ENCODE measurements around the gene ITGB3BP.
"Not testable (repeated sequence)": the region's sequence is repeated elsewhere in the genome, so short reads cannot be mapped to it uniquely, and the experiment has no call there.

The ITGB3BP gene

DNA sequence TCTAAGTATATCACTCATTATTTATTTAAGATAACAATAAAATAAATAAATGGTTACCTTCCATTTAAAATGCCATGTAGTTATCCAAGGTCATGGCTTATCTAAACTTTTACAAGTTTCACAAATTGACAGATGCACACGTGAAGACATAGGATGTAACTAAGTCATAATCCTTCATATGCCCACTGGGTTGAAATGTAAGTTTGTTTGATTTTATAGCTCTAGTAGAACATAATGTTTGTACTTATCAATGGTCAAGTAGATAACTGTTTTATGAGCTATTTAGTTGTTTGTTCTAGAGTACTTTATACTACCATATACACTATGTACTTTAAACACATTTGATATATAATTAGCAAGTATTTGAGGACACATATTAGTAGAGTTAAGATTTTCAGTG is 43.0 kb downstream of the ITGB3BP start:
- Histone ChIP-seq H3K27me3 (ENCODE audit: low read depth, low read length) (no peaks in the 10 kb centered on the region), H3K4me1 (ENCODE audit: low read length) (no peaks in the 10 kb centered on the region), H3K79me2 (ENCODE audit: low read length) (no peaks in the 10 kb centered on the region), H3K4me3 (ENCODE audit: low read length) (no peak overlapping the region), H3K27ac (ENCODE audit: low read length) (no peak overlapping the region), H4K20me1 (ENCODE audit: insufficient read depth, low read length) (no peaks in the 10 kb centered on the region), H3K4me2 (ENCODE audit: low read length) (no peak overlapping the region), H3K9ac (ENCODE audit: low read length) (no peak overlapping the region), H2AFZ (ENCODE audit: low read depth, low read length) (no peak overlapping the region), H3K9me3 (ENCODE audit: insufficient read depth, low read length) (no peaks in the 10 kb centered on the region), H3K36me3 (replicated peaks; ENCODE audit: low read depth, low read length) (no peaks in the 10 kb centered on the region)
- TF ChIP-seq, protein P1, sequence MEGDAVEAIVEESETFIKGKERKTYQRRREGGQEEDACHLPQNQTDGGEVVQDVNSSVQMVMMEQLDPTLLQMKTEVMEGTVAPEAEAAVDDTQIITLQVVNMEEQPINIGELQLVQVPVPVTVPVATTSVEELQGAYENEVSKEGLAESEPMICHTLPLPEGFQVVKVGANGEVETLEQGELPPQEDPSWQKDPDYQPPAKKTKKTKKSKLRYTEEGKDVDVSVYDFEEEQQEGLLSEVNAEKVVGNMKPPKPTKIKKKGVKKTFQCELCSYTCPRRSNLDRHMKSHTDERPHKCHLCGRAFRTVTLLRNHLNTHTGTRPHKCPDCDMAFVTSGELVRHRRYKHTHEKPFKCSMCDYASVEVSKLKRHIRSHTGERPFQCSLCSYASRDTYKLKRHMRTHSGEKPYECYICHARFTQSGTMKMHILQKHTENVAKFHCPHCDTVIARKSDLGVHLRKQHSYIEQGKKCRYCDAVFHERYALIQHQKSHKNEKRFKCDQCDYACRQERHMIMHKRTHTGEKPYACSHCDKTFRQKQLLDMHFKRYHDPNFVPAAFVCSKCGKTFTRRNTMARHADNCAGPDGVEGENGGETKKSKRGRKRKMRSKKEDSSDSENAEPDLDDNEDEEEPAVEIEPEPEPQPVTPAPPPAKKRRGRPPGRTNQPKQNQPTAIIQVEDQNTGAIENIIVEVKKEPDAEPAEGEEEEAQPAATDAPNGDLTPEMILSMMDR (IDR thresholded peaks at IDR 0.05; ENCODE audit: low read depth, low read length) = no peak
- TF ChIP-seq EZH2phosphoT487 (IDR thresholded peaks at IDR 0.05; ENCODE audit: low read depth) = no peak

DNA sequence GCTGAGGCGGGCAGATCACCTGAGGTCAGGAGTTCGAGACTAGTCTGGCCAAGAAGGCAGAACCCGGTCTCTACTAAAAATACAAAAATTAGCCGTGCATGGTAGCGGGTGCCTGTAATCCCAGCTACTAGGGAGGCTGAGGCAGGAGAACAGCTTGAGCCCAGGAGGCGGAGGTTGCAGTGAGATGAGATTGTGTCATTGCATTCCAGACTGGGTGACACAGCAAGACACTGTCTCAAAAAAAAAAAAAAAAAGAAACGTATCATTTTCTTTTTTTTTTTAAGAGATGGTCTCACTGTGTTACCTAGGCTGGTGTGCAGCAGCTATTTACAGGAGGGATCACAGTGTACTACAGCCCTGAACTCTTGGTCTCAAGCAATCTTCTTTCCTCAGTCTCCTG is 47.3 kb downstream of the ITGB3BP start:
- Histone ChIP-seq H3K4me3 (ENCODE audit: low read length) (no peak overlapping the region), H3K4me2 (ENCODE audit: low read length) (no peak overlapping the region), H3K4me1 (ENCODE audit: low read length) (no peaks in the 10 kb centered on the region), H3K9ac (ENCODE audit: low read length) (no peak overlapping the region), H3K27me3 (ENCODE audit: low read depth, low read length) (no peaks in the 10 kb centered on the region), H3K79me2 (ENCODE audit: low read length) (no peaks in the 10 kb centered on the region), H3K9me3 (ENCODE audit: insufficient read depth, low read length) (no peaks in the 10 kb centered on the region), H4K20me1 (ENCODE audit: insufficient read depth, low read length) (no peaks in the 10 kb centered on the region), H2AFZ (ENCODE audit: low read depth, low read length) (no peak overlapping the region), H3K27ac (ENCODE audit: low read length) (no peak overlapping the region), H3K36me3 (replicated peaks; ENCODE audit: low read depth, low read length) (no peaks in the 10 kb centered on the region)
- TF ChIP-seq, protein P1 (IDR thresholded peaks at IDR 0.05; ENCODE audit: low read depth, low read length) = no peak
- no peak for TF ChIP-seq EZH2phosphoT487 (IDR thresholded peaks at IDR 0.05; ENCODE audit: low read depth)

DNA sequence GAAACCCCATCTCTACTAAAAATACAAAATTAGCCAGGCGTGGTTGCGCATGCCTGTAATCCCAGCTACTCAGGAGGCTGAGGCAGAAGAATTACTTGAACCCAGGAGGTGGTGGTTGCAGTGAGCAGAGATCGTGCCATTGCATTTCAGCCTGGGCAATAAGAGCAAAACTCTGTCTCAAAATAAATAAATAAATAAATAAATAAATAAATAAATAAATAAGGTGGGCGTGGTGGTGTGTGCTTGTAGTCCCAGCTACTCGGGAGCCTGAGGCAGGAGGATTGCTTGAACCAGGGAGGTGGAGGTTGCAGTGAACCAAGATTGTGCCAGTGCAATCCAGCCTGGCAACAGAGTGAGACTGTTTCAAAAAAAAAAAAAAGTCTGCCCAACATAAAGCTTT is 54.3 kb downstream of the ITGB3BP start:
- not testable (repeated sequence) for H3K27me3 ChIP-seq (ENCODE audit: low read depth, low read length); H3K9me3 ChIP-seq (ENCODE audit: insufficient read depth, low read length)

DNA sequence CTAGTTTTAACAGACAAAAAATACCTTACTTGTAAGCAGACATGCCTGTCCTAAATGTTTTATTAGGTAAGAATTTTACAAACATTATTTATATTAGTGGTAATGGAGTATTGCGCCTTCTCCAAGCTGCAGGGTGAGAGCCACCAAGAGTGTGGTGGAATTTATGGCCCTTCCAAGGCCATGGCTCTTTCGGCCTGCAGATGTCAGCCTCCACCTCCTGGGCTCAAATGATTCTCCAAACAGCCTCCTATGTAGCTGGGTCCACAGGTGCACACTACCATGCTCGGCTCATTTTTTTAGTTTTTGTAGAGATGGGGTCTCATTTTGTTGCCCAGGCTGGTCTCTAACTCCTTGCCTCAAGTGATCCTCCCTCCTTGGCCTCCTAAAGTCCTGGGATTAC is 56.3 kb downstream of the ITGB3BP start:
- H4K20me1 ChIP-seq (ENCODE audit: insufficient read depth, low read length) = no peaks in the 10 kb centered on the region
- H3K4me3 ChIP-seq (ENCODE audit: low read length) = no peak overlapping the region
- H2AFZ ChIP-seq (ENCODE audit: low read depth, low read length) = no peak overlapping the region
- no peaks in the 10 kb centered on the region for H3K4me1 ChIP-seq (ENCODE audit: low read length)
- no peak overlapping the region for H3K9ac ChIP-seq (ENCODE audit: low read length)
- H3K4me2 ChIP-seq (ENCODE audit: low read length) = no peak overlapping the region
- peaks cover 4% of the 10 kb centered on the region for H3K36me3 ChIP-seq (replicated peaks; ENCODE audit: low read depth, low read length)
- H3K27ac ChIP-seq (ENCODE audit: low read length) = no peak overlapping the region
- H3K9me3 ChIP-seq (ENCODE audit: insufficient read depth, low read length) = no peaks in the 10 kb centered on the region
- no peaks in the 10 kb centered on the region for H3K79me2 ChIP-seq (ENCODE audit: low read length)
- TF ChIP-seq EZH2phosphoT487 (IDR thresholded peaks at IDR 0.05; ENCODE audit: low read depth) = no peak
- TF ChIP-seq, protein P1 (IDR thresholded peaks at IDR 0.05; ENCODE audit: low read depth, low read length) = no peak
- H3K27me3 ChIP-seq (ENCODE audit: low read depth, low read length) = no peaks in the 10 kb centered on the region

More for the DNA sequence above, 54.3 kb downstream of the ITGB3BP start:
- not testable (repeated sequence) for H3K4me3 ChIP-seq (ENCODE audit: low read length); H3K9ac ChIP-seq (ENCODE audit: low read length); H2AFZ ChIP-seq (ENCODE audit: low read depth, low read length); H4K20me1 ChIP-seq (ENCODE audit: insufficient read depth, low read length); H3K36me3 ChIP-seq (replicated peaks; ENCODE audit: low read depth, low read length); H3K4me1 ChIP-seq (ENCODE audit: low read length); H3K79me2 ChIP-seq (ENCODE audit: low read length); H3K27ac ChIP-seq (ENCODE audit: low read length); H3K4me2 ChIP-seq (ENCODE audit: low read length)

DNA sequence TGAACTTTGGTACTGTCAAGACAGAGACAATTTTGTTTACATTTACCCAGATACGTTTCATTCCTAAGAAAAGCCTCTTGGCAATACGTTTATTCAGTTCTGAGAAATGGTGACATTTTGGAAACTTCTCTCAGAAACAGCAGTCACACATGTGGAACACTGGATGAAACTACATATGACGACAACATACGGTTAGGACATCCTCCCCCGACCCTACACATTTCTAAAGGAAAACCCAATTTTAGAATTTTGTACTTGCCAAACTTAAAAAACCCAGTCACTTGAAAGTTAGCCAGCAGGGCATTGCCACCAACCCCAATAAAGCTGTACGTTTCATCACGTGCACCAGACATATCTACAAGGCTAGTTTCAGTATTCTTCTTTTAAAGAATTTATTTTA is 56.8 kb downstream of the ITGB3BP start:
- Histone ChIP-seq H3K27ac (ENCODE audit: low read length) (no peak overlapping the region), H2AFZ (ENCODE audit: low read depth, low read length) (no peak overlapping the region), H3K4me3 (ENCODE audit: low read length) (no peak overlapping the region), H3K27me3 (ENCODE audit: low read depth, low read length) (no peaks in the 10 kb centered on the region), H3K9ac (ENCODE audit: low read length) (no peak overlapping the region), H3K4me1 (ENCODE audit: low read length) (no peaks in the 10 kb centered on the region), H3K9me3 (ENCODE audit: insufficient read depth, low read length) (no peaks in the 10 kb centered on the region), H3K36me3 (replicated peaks; ENCODE audit: low read depth, low read length) (peaks cover 9% of the 10 kb centered on the region), H3K79me2 (ENCODE audit: low read length) (no peaks in the 10 kb centered on the region), H3K4me2 (ENCODE audit: low read length) (no peak overlapping the region), H4K20me1 (ENCODE audit: insufficient read depth, low read length) (no peaks in the 10 kb centered on the region)
- TF ChIP-seq EZH2phosphoT487 (IDR thresholded peaks at IDR 0.05; ENCODE audit: low read depth) = no peak
- TF ChIP-seq, protein P1 (IDR thresholded peaks at IDR 0.05; ENCODE audit: low read depth, low read length) = no peak
